Fibroblast of lung (primary cell): Measurements from ENCODE around the gene MAP3K8. TPM values are rescaled to one million over a fixed set of nuclear protein-coding genes. Genes with fewer than 3 reads are reported as not detected.

Experiments used
- DNase-seq, 2 donors: peaks; one replicate each; pipeline versions ENCODE4 v3.0.0 to v3.0.0-alpha.2; 2010; ENCODE audit warnings: low read depth in 2 of 2
- H2AFZ ChIP-seq: 2 replicates; pipeline ENCODE4 v1.5.1; 2012; ENCODE audit warnings: low read length, control low read depth, inconsistent platforms
- H3K27ac ChIP-seq: 2 replicates; pipeline ENCODE4 v1.5.1; 2011; ENCODE audit warnings: low read length, control low read depth; ENCODE audit not compliant: insufficient read depth
- H3K27me3 ChIP-seq: 2 replicates; pipeline ENCODE4 v1.5.1; 2011; ENCODE audit warnings: mild to moderate bottlenecking, low read length; ENCODE audit not compliant: control insufficient read depth, insufficient read depth
- H3K36me3 ChIP-seq: 2 replicates; pipeline ENCODE4 v1.5.1; 2011; ENCODE audit warnings: low read length; ENCODE audit not compliant: control insufficient read depth, insufficient read depth
- H3K4me1 ChIP-seq: 2 replicates; pipeline ENCODE4 v1.5.1; 2011; ENCODE audit warnings: low read length; ENCODE audit not compliant: control insufficient read depth, insufficient read depth; ENCODE audit errors: extremely low read depth
- H3K4me2 ChIP-seq: 2 replicates; pipeline ENCODE4 v1.5.1; 2011; ENCODE audit warnings: low read length, control low read depth; ENCODE audit not compliant: insufficient read depth; ENCODE audit errors: extremely low read depth
- H3K4me3 ChIP-seq, 4 experiments: fragments of 200-600 bp in 1 of 4; sonication (generic) in 1 of 4; replicated peaks in 1 of 4; 2 replicates each; pipeline ENCODE4 v1.5.1; 2011 to 2016; ENCODE audit warnings: low read length in 4 of 4, low read depth in 3 of 4, mild to moderate bottlenecking in 3 of 4, control low read depth in 2 of 4, inconsistent platforms in 1 of 4, mixed read lengths in 1 of 4; ENCODE audit not compliant: insufficient read depth in 1 of 4; ENCODE audit errors: control extremely low read depth in 1 of 4
- H3K79me2 ChIP-seq: 2 replicates; pipeline ENCODE4 v1.5.1; 2012; ENCODE audit warnings: mild to moderate bottlenecking, low read length, inconsistent platforms; ENCODE audit not compliant: control insufficient read depth, insufficient read depth
- H3K9ac ChIP-seq: 2 replicates; pipeline ENCODE4 v1.5.1; 2011; ENCODE audit warnings: mild to moderate bottlenecking, low read length, control low read depth; ENCODE audit not compliant: insufficient read depth
- H3K9me3 ChIP-seq: 2 replicates; pipeline ENCODE4 v1.5.1; 2012; ENCODE audit warnings: low read depth, low read length; ENCODE audit not compliant: control insufficient read depth, insufficient read depth
- H4K20me1 ChIP-seq: 2 replicates; pipeline ENCODE4 v1.5.1; 2011; ENCODE audit warnings: low read length; ENCODE audit not compliant: control insufficient read depth, insufficient read depth; ENCODE audit errors: extremely low read depth
- EZH2 ChIP-seq: IDR thresholded peaks from 2 replicates; pipeline ENCODE4 v1.5.1; 2012; ENCODE audit warnings: low read length, control low read depth, mild to moderate bottlenecking; ENCODE audit errors: missing control alignments
- polyA minus RNA-seq: library from RNA; depleted of rRNA, polyadenylated mRNA; stranded (reverse); fragments of >200 nt; gene quantifications from 2 replicates; pipeline ENCODE4 v1.2.3, GENCODE V29; 2011; ENCODE audit warnings: low replicate concordance
- polyA plus RNA-seq, 2 donors: library from polyadenylated mRNA; depleted of rRNA in 1 of 2; stranded (reverse) in 1 of 2; unstranded in 1 of 2; fragments of >200 nt; gene quantifications; 2 replicates each; pipeline ENCODE4 v1.2.1, GENCODE V29; 2011 to 2012; ENCODE audit warnings: missing spikeins in 1 of 2
- total RNA-seq: library from RNA; depleted of rRNA; stranded (reverse); fragments of >200 nt; gene quantifications from 2 replicates; pipeline ENCODE4 v1.2.1, GENCODE V29; 2014
- TF ChIP-seq, protein P1 (sequence below), 2 donors: IDR thresholded peaks in 1 of 2; conservative IDR thresholded peaks in 1 of 2; 1 replicate in 1 of 2; 2 replicates in 1 of 2; pipeline ENCODE4 v1.5.1; 2011 to 2012; ENCODE audit warnings: low read length in 2 of 2, control low read depth in 1 of 2, inconsistent platforms in 1 of 2, low read depth in 1 of 2, mild to moderate bottlenecking in 1 of 2

Gene MAP3K8
- total RNA-seq (15.7 and 20.0 TPM in 2 replicates), polyA plus RNA-seq (16.9 and 52.6 TPM in 2 replicates), polyA minus RNA-seq (9.6 and 20.6 TPM in 2 replicates)
- polyA plus RNA-seq (2012) = 10.4 and 26.6 TPM in 2 replicates

DNA sequence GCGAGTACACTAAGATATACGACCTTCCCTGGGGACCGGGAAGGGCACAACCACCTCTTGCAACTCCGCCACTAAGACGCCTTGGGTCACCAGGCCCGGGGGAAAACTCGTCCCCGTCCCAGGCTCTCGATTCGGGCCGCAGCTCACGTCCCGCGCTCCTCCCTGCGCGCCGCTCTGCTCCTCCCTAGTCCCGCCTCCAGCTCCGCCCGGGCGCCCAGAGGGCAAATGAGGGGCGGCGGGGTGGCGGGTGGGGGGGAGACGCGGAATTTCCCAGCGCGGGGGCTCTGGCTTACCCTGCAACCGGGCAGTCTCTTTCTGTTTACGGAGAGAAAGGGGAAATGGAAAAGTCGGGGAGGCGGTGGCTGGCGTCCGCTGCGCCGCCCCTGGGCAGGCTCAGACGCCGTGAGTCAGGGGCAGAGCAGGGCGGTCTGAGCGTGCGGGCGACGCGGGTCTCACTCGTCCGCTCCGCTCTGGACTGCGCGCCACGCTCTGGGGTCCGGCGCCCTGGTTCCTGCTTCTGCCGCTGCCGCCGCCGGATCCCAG, at the start of gene MAP3K8:
Gene MAP3K8, plus strand, starts transcription at position 455 of the 543 bp plus-strand sequence. CDS start 4,755 bp downstream, outside the sequence.
- Histone ChIP-seq H2AFZ (peak within 1 kb of the TSS; percentile 59), H3K4me2 (peak within 1 kb of the TSS; percentile 92), H3K27ac (peak within 1 kb of the TSS; percentile 95), H3K4me3 (peak within 1 kb of the TSS; percentile 77 to 92 (median 82)), H3K36me3 (no peaks in the 10 kb centered on the region), H3K9me3 (no peaks in the 10 kb centered on the region), H4K20me1 (no peaks in the 10 kb centered on the region), H3K27me3 (no peaks in the 10 kb centered on the region), H3K79me2 (peaks cover 41% of the 10 kb centered on the region), H3K9ac (peak within 1 kb of the TSS; percentile 97), H3K4me1 (peaks cover 8% of the 10 kb centered on the region)
- TF ChIP-seq EZH2 = no peak
- TF ChIP-seq, protein P1, sequence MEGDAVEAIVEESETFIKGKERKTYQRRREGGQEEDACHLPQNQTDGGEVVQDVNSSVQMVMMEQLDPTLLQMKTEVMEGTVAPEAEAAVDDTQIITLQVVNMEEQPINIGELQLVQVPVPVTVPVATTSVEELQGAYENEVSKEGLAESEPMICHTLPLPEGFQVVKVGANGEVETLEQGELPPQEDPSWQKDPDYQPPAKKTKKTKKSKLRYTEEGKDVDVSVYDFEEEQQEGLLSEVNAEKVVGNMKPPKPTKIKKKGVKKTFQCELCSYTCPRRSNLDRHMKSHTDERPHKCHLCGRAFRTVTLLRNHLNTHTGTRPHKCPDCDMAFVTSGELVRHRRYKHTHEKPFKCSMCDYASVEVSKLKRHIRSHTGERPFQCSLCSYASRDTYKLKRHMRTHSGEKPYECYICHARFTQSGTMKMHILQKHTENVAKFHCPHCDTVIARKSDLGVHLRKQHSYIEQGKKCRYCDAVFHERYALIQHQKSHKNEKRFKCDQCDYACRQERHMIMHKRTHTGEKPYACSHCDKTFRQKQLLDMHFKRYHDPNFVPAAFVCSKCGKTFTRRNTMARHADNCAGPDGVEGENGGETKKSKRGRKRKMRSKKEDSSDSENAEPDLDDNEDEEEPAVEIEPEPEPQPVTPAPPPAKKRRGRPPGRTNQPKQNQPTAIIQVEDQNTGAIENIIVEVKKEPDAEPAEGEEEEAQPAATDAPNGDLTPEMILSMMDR (conservative IDR thresholded peaks at IDR 0.05 in 1 of 2, IDR thresholded peaks at IDR 0.05 in 1 of 2; ENCODE audit: low read depth in 1 of 2, low read length in 2 of 2) = no peak
- DNase-seq = peak; percentile 75 to 85

DNA sequence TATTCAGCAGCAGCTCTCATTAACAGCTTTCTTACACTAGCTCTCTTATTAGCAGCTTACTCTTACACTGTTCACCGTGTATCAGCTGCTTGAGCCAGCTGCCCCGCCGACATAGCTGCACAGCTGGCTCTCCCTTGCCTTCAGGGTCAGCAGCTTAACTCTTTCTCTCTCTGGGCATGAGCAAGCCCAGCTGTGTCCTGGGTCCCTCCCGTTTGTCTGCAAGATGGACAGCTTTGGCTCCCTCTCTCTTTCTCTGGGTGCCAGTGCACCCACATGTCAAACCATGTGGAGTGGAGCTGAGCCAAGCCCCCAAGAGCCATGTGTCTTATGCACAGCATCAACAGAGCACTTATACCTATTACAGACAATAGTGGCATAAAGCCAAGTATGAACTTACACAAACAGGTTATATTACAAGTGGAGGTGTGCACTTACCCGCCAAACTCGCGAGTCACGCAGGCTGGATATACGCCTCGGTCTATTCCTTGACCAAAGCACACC, 49.2 kb upstream of the MAP3K8 start:
- peak; percentile 39 to 48 for DNase-seq
- no peak overlapping the region for H3K4me3 ChIP-seq
- H3K36me3 ChIP-seq = no peaks in the 10 kb centered on the region
- no peak overlapping the region for H3K27ac ChIP-seq
- no peak for TF ChIP-seq EZH2
- TF ChIP-seq, protein P1 (conservative IDR thresholded peaks at IDR 0.05 in 1 of 2, IDR thresholded peaks at IDR 0.05 in 1 of 2; ENCODE audit: low read depth in 1 of 2, low read length in 2 of 2) = peak; percentile 39 to 52
- H4K20me1 ChIP-seq = no peaks in the 10 kb centered on the region
- H3K4me2 ChIP-seq = no peak overlapping the region
- H3K9me3 ChIP-seq = no peaks in the 10 kb centered on the region
- no peaks in the 10 kb centered on the region for H3K4me1 ChIP-seq
- H3K79me2 ChIP-seq = no peaks in the 10 kb centered on the region
- H3K9ac ChIP-seq = no peak overlapping the region
- peaks cover 4% of the 10 kb centered on the region for H3K27me3 ChIP-seq
- no peak overlapping the region for H2AFZ ChIP-seq

DNA sequence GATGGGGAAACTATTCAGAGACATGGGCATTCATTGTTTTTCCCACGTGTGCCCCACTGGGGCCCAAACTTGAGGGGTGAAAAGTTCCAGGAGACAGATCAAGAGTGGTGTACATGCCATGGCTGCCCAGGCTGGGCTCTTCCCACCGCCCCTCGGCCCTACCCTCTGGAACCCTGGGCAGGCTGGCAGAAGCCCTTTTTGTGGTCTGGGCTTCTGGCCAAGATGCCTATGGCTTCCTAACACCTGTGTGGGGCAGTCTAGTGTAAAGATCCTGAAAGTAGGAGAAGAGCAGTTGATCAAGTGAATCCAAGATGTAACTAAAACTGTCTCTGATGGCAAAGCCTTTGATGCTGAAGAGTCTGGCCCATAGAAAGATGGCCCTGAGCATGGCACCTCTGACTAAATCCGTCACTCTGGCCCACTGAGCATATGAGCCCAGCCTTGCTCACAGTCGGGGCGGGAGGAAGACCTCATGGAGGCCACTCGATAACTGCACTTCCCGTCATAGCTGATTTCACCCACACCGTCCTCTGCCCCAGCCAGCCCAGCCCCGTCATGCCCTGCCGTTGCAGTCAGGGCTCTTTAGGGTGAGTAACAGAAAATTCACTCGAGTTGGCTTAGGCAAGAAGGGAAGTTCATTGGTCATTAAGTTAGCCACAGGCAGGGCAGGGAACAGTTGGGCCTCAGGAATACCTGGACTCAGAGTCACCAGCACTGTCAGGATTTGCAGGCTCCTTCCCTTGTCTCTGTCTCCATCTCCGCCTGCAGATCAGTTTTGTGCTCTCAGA, 47.0 kb upstream of the MAP3K8 start:
- no peaks in the 10 kb centered on the region for H3K9me3 ChIP-seq
- no peak overlapping the region for H3K4me3 ChIP-seq
- no peak overlapping the region for H3K4me2 ChIP-seq
- TF ChIP-seq, protein P1 (conservative IDR thresholded peaks at IDR 0.05 in 1 of 2, IDR thresholded peaks at IDR 0.05 in 1 of 2; ENCODE audit: low read depth in 1 of 2, low read length in 2 of 2) = no peak
- no peak for TF ChIP-seq EZH2
- H3K27ac ChIP-seq = no peak overlapping the region
- no peaks in the 10 kb centered on the region for H3K36me3 ChIP-seq
- no peak overlapping the region for H3K9ac ChIP-seq
- no peaks in the 10 kb centered on the region for H3K79me2 ChIP-seq
- peaks cover 4% of the 10 kb centered on the region for H3K27me3 ChIP-seq
- H4K20me1 ChIP-seq = no peaks in the 10 kb centered on the region
- no peaks in the 10 kb centered on the region for H3K4me1 ChIP-seq
- peak in 1 of 2 donors; percentile 65 for DNase-seq
- no peak overlapping the region for H2AFZ ChIP-seq
